SK-N-SH (cell line): ENCODE measurements around the gene TRPV2. TPM values are rescaled to one million over a fixed set of nuclear protein-coding genes. Genes with fewer than 3 reads are reported as not detected.

Source experiments
- CTCF ChIA-PET: fragments of 300-600, 350-600 bp; formaldehyde crosslinking; extraction: SDS; loops from one replicate; lab custom pipeline; 2021; lab: Yijun Ruan, JAX
- POLR2A ChIA-PET: fragments of 350-600 bp; sonication (Branson Sonifier 250); formaldehyde crosslinking; extraction: SDS; loops from one replicate; lab custom pipeline; 2020; ENCODE audit warnings: antibody characterized with exemption, inconsistent platforms; lab: Yijun Ruan, JAX
- DNase-seq: peaks from one replicate; pipeline ENCODE4 v3.0.0; 2012
- H2AFZ ChIP-seq: fragments of 200-600 bp; sonication (generic); 2 replicates; pipeline ENCODE4 v1.8.1; 2016; ENCODE audit warnings: antibody characterized with exemption, mild to moderate bottlenecking, low read depth
- H3F3A ChIP-seq: fragments of 200-600 bp; sonication (generic); replicated peaks from 2 replicates; pipeline ENCODE3; 2016; ENCODE audit warnings: antibody characterized with exemption, mild to moderate bottlenecking; ENCODE audit not compliant: insufficient read depth
- H3K27ac ChIP-seq, 2 experiments: fragments of 200-500 bp in 1 of 2; fragments of 200-600 bp in 1 of 2; sonication (Bioruptor generic) in 1 of 2; sonication (generic), shearing (Covaris generic) in 1 of 2; 2 replicates each; pipeline versions ENCODE4 v1.5.1 to v1.6.1; 2014 to 2016; ENCODE audit warnings: low read depth in 2 of 2, inconsistent platforms in 1 of 2, low read length in 1 of 2, mild to moderate bottlenecking in 1 of 2, mixed read lengths in 1 of 2
- H3K27me3 ChIP-seq: fragments of 200-600 bp; sonication (generic), shearing (Covaris generic); 2 replicates; pipeline ENCODE4 v1.6.1; 2016; ENCODE audit warnings: mixed run types; ENCODE audit not compliant: insufficient read depth
- H3K36me3 ChIP-seq, 2 experiments: fragments of 200-500 bp in 1 of 2; fragments of 200-600 bp in 1 of 2; sonication (Bioruptor generic) in 1 of 2; sonication (generic) in 1 of 2; replicated peaks in 1 of 2; 2 replicates each; pipeline versions ENCODE3 to v1.5.1; 2014 to 2016; ENCODE audit warnings: low read length in 1 of 2, mild to moderate bottlenecking in 1 of 2; ENCODE audit not compliant: insufficient read depth in 2 of 2, control insufficient read depth in 1 of 2
- H3K4me1 ChIP-seq, 2 experiments: fragments of 200-500 bp in 1 of 2; fragments of 200-600 bp in 1 of 2; sonication (Bioruptor generic) in 1 of 2; sonication (generic), shearing (Covaris generic) in 1 of 2; 2 replicates each; pipeline versions ENCODE4 v1.5.1 to v1.6.1; 2014 to 2016; ENCODE audit warnings: low read depth in 1 of 2, low read length in 1 of 2, mixed run types in 1 of 2; ENCODE audit not compliant: insufficient read depth in 2 of 2, control insufficient read depth in 1 of 2
- H3K4me2 ChIP-seq: fragments of 200-600 bp; sonication (generic), shearing (Covaris generic); 2 replicates; pipeline ENCODE4 v1.6.1; 2017; ENCODE audit warnings: mixed run types
- H3K4me3 ChIP-seq, 2 experiments: fragments of 200-500 bp in 1 of 2; fragments of 200-600 bp in 1 of 2; sonication (Bioruptor generic) in 1 of 2; sonication (generic), shearing (Covaris generic) in 1 of 2; 2 replicates each; pipeline versions ENCODE4 v1.5.1 to v1.8.1; 2014 to 2016; ENCODE audit warnings: low read depth in 2 of 2, inconsistent platforms in 1 of 2, low read length in 1 of 2, mild to moderate bottlenecking in 1 of 2, mixed read lengths in 1 of 2, moderate library complexity in 1 of 2
- H3K79me2 ChIP-seq: fragments of 200-600 bp; sonication (generic); 2 replicates; pipeline ENCODE4 v1.8.1; 2017; ENCODE audit warnings: mild to moderate bottlenecking; ENCODE audit not compliant: insufficient read depth
- H3K9ac ChIP-seq: fragments of 200-600 bp; sonication (generic); 2 replicates; pipeline ENCODE4 v1.6.1; 2017; ENCODE audit warnings: mixed run types
- H3K9me2 ChIP-seq: fragments of 200-600 bp; sonication (generic); 2 replicates; pipeline ENCODE4 v1.6.1; 2017; ENCODE audit warnings: mixed run types
- H3K9me3 ChIP-seq: fragments of 200-600 bp; sonication (generic); 2 replicates; pipeline ENCODE4 v1.6.1; 2017; ENCODE audit warnings: mixed run types, mild to moderate bottlenecking, moderate library complexity
- H4K20me1 ChIP-seq: fragments of 200-600 bp; sonication (generic); 2 replicates; pipeline ENCODE4 v1.6.1; 2017; ENCODE audit warnings: mild to moderate bottlenecking, mixed run types; ENCODE audit not compliant: insufficient read depth
- CHD2 ChIP-seq: fragments of 150-350 bp; IDR thresholded peaks from 2 replicates; pipeline ENCODE4 v1.6.1; 2018; ENCODE audit warnings: low read length; ENCODE audit not compliant: partially characterized antibody
- FOSL2 ChIP-seq: IDR thresholded peaks from 2 replicates; pipeline ENCODE4 v1.4.0; 2012; ENCODE audit warnings: low read depth, mild to moderate bottlenecking, moderate library complexity, borderline replicate concordance
- FOXJ3 ChIP-seq: sonication (generic); formaldehyde crosslinking; IDR thresholded peaks from 2 replicates; pipeline ENCODE4 v1.5.1; 2020; ENCODE audit warnings: mild to moderate bottlenecking, missing genetic modification reagents
- GABPA ChIP-seq: IDR thresholded peaks from 2 replicates; pipeline ENCODE4 v1.4.0; 2012; ENCODE audit warnings: low read depth, mild to moderate bottlenecking
- MXI1 ChIP-seq: IDR thresholded peaks from 2 replicates; pipeline ENCODE4 v1.6.1; 2012; ENCODE audit warnings: mild to moderate bottlenecking, low read depth, low read length, improper control_type of control experiment
- NFIC ChIP-seq: IDR thresholded peaks from 2 replicates; pipeline ENCODE4 v1.4.0; 2012; ENCODE audit warnings: borderline replicate concordance
- NRF1 ChIP-seq: IDR thresholded peaks from 2 replicates; pipeline ENCODE4 v1.6.1; 2012; ENCODE audit warnings: low read depth, mild to moderate bottlenecking, low read length
- POLR2AphosphoS5 ChIP-seq: IDR thresholded peaks from 2 replicates; pipeline ENCODE4 v1.6.1; 2012; ENCODE audit warnings: low read depth, low read length
- RAD21 ChIP-seq: IDR thresholded peaks from 2 replicates; pipeline ENCODE4 v1.6.1; 2012; ENCODE audit warnings: mild to moderate bottlenecking, low read length
- RXRA ChIP-seq: IDR thresholded peaks from 2 replicates; pipeline ENCODE4 v1.4.0; 2012; ENCODE audit warnings: low read depth, mild to moderate bottlenecking, borderline replicate concordance
- TCF12 ChIP-seq: IDR thresholded peaks from 2 replicates; pipeline ENCODE4 v1.4.0; 2012
- YY1 ChIP-seq: IDR thresholded peaks from 2 replicates; pipeline ENCODE4 v1.4.0; 2012; ENCODE audit warnings: low read depth, mild to moderate bottlenecking
- WGBS: methylation state at CpG from one replicate; pipeline ENCODE4 v1.1.6; 2017; ENCODE audit warnings: low lambda C conversion rate; 5-methylcytosine and 5-hydroxymethylcytosine counted together
- polyA plus RNA-seq, 3 experiments: library from polyadenylated mRNA; depleted of rRNA; stranded (reverse); fragments of >200 nt; gene quantifications; 2 replicates each; pipeline ENCODE4 v1.2.3, GENCODE V29; 2012
- TF ChIP-seq, protein P1 (sequence below): IDR thresholded peaks from 2 replicates; pipeline ENCODE4 v1.4.0; 2012; ENCODE audit warnings: low read depth, borderline replicate concordance
- TF ChIP-seq, protein P2 (sequence below): IDR thresholded peaks from 2 replicates; pipeline ENCODE4 v1.6.1; 2012; ENCODE audit warnings: mild to moderate bottlenecking, low read depth, low read length, moderate library complexity
- TF ChIP-seq, protein P3 (sequence below): fragments of 150-350 bp; IDR thresholded peaks from 2 replicates; pipeline ENCODE4 v1.6.1; 2016; ENCODE audit warnings: mild to moderate bottlenecking, low read depth, low read length
- TF ChIP-seq, protein P4 (sequence below): fragments of 150-350 bp; IDR thresholded peaks from 2 replicates; pipeline ENCODE4 v1.6.1; 2017; ENCODE audit warnings: antibody characterized with exemption, low read length, low read depth, borderline replicate concordance

The TRPV2 gene
- polyA plus RNA-seq, 1 of the 3 experiments (the other 2 are of a cell fraction): 11.0 TPM

DNA sequence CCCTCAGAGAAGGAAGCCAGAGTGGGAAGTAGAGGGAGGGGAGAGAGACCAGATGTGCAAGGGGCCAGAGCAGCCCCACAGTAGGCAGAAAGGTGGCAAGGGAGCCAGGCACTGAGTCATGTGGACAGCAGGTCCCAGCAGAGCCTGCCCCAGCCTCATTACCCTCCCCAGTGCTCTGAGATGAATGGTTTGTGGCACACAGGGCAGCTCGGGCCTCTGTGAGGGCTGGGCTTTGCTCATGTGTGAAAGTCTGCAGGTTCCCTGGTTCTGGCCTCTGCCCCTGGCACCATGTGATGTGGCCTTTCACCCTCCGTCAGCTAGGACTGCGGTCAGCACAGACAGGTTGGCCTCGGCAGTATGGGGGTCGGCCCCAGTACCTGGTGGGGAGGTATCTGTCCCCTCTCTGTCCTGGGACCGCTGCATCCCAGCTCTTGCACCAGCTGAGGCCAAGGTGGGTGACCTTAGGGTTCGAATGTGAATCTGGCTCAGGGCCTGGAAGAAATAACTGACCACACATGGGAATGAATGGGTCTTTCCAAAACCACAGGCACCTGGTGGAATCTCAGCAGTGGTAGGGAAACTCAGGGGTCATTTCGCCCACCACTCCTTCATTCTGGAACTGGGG lies 67.8 kb downstream of the TRPV2 start:
- no peaks in the 10 kb centered on the region for H3K79me2 ChIP-seq
- peaks cover 15 to 49% of the 10 kb centered on the region in 2 experiments; a peak in 2 of 4 replicates for H3K4me1 ChIP-seq
- no peaks in the 10 kb centered on the region for H3K9me3 ChIP-seq
- no peaks in the 10 kb centered on the region for H3K27me3 ChIP-seq
- no peak overlapping the region for H3K9ac ChIP-seq
- no peak for DNase-seq
- TF ChIP-seq TCF12 (no peak), NFIC (no peak), POLR2AphosphoS5 (no peak), RAD21 (no peak), GABPA (no peak), FOSL2 (no peak), YY1 (no peak)
- TF ChIP-seq, protein P1, sequence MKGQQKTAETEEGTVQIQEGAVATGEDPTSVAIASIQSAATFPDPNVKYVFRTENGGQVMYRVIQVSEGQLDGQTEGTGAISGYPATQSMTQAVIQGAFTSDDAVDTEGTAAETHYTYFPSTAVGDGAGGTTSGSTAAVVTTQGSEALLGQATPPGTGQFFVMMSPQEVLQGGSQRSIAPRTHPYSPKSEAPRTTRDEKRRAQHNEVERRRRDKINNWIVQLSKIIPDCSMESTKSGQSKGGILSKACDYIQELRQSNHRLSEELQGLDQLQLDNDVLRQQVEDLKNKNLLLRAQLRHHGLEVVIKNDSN: no peak
- TF ChIP-seq, all 33 proteins: peak for 0
- WGBS: 88% methylated on average over 6 of the region's 8 CpGs
- Histone ChIP-seq H3K4me2 (no peak overlapping the region), H3K36me3 (no peaks in the 10 kb centered on the region), H4K20me1 (no peaks in the 10 kb centered on the region), H3K4me3 (no peak overlapping the region), H3F3A (no peaks in the 10 kb centered on the region), H2AFZ (no peak overlapping the region), H3K27ac (no peak overlapping the region), H3K9me2 (no peaks in the 10 kb centered on the region)
- POLR2A ChIA-PET: no interaction called here
- CTCF ChIA-PET: interaction anchor here (1.0 to 1.6 kb wide), 4 partner anchors 12 to 30 kb away, joined by 3 to 4 read pairs (median 3); no protein-coding TSS in a partner anchor

DNA sequence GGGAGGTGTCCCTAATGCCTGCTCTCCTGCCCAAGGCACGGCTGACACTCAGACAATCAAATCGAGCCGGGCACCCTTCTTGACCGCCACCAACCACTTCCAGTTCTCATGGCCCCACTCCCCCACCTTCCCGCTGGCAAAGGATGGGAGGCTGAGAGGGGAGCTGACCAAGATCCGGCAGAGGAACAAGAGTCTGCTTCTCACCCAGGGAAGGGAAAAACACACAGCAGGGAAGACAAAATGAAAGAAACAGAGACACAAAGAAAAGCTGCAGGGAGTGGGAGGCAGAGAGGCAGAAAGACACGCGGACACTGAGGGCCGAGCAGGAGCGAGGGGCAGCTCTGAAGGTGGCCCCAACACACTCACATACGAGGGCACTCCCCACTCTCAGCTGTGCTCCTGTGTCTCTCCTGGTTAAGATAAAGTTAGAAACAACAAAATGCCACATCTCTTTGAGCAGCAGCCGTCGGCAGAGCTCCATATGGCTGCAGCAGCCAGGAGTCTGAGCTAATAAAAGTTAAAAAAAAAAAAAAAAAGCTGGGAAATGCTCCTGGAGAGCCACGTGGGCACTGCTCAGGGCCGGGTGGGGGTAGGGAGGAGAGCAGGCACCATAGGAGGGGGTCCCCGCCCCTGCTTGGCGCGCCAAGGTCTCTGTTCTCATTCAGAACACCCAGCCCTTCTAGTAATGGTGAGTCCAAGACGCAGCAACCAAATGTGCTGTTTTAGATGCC lies 69.2 kb downstream of the TRPV2 start:
- Histone ChIP-seq H3K27ac (peak overlapping the region in 1 of 2 experiments; percentile 58; a peak in 2 of 4 replicates), H3K36me3 (no peaks in the 10 kb centered on the region), H3K4me3 (no peak overlapping the region), H3F3A (no peaks in the 10 kb centered on the region), H3K4me1 (peaks cover 15 to 53% of the 10 kb centered on the region in 2 experiments; a peak in 2 of 4 replicates), H3K27me3 (no peaks in the 10 kb centered on the region), H3K4me2 (no peak overlapping the region), H3K79me2 (no peaks in the 10 kb centered on the region), H4K20me1 (no peaks in the 10 kb centered on the region), H3K9me2 (no peaks in the 10 kb centered on the region), H3K9ac (no peak overlapping the region), H3K9me3 (no peaks in the 10 kb centered on the region), H2AFZ (no peak overlapping the region)
- WGBS: 85% methylated on average over 19 of the region's 19 CpGs
- DNase-seq: no peak
- ChIA-PET POLR2A (interaction anchor here (0.6 kb wide), 1 partner anchor 13 kb away, joined by 3 read pairs; no protein-coding TSS in a partner anchor), CTCF (interaction anchor here (0.9 to 1.6 kb wide), 3 partner anchors 21 to 37 kb away, joined by 3 to 4 read pairs (median 4); no protein-coding TSS in a partner anchor)
- TF ChIP-seq POLR2AphosphoS5: no peak
- TF ChIP-seq, protein P1: no peak
- no peak for TF ChIP-seq CHD2
- no peak for TF ChIP-seq RXRA
- TF ChIP-seq, protein P2, sequence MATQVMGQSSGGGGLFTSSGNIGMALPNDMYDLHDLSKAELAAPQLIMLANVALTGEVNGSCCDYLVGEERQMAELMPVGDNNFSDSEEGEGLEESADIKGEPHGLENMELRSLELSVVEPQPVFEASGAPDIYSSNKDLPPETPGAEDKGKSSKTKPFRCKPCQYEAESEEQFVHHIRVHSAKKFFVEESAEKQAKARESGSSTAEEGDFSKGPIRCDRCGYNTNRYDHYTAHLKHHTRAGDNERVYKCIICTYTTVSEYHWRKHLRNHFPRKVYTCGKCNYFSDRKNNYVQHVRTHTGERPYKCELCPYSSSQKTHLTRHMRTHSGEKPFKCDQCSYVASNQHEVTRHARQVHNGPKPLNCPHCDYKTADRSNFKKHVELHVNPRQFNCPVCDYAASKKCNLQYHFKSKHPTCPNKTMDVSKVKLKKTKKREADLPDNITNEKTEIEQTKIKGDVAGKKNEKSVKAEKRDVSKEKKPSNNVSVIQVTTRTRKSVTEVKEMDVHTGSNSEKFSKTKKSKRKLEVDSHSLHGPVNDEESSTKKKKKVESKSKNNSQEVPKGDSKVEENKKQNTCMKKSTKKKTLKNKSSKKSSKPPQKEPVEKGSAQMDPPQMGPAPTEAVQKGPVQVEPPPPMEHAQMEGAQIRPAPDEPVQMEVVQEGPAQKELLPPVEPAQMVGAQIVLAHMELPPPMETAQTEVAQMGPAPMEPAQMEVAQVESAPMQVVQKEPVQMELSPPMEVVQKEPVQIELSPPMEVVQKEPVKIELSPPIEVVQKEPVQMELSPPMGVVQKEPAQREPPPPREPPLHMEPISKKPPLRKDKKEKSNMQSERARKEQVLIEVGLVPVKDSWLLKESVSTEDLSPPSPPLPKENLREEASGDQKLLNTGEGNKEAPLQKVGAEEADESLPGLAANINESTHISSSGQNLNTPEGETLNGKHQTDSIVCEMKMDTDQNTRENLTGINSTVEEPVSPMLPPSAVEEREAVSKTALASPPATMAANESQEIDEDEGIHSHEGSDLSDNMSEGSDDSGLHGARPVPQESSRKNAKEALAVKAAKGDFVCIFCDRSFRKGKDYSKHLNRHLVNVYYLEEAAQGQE: no peak
- TF ChIP-seq, protein P3, sequence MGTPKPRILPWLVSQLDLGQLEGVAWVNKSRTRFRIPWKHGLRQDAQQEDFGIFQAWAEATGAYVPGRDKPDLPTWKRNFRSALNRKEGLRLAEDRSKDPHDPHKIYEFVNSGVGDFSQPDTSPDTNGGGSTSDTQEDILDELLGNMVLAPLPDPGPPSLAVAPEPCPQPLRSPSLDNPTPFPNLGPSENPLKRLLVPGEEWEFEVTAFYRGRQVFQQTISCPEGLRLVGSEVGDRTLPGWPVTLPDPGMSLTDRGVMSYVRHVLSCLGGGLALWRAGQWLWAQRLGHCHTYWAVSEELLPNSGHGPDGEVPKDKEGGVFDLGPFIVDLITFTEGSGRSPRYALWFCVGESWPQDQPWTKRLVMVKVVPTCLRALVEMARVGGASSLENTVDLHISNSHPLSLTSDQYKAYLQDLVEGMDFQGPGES: no peak
- no peak for TF ChIP-seq FOXJ3 (CRISPR knock-in tag)
- TF ChIP-seq MXI1: no peak
- no peak for TF ChIP-seq NRF1
- TF ChIP-seq, protein P4, sequence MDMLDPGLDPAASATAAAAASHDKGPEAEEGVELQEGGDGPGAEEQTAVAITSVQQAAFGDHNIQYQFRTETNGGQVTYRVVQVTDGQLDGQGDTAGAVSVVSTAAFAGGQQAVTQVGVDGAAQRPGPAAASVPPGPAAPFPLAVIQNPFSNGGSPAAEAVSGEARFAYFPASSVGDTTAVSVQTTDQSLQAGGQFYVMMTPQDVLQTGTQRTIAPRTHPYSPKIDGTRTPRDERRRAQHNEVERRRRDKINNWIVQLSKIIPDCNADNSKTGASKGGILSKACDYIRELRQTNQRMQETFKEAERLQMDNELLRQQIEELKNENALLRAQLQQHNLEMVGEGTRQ: no peak
